ENCODE data around the gene OR4F15. TPM values are rescaled to one million over a fixed set of nuclear protein-coding genes. Genes with fewer than 3 reads are reported as not detected.

Gene OR4F15
- total RNA-seq, 1 experiment from 2014 or later = not detected

DNA sequence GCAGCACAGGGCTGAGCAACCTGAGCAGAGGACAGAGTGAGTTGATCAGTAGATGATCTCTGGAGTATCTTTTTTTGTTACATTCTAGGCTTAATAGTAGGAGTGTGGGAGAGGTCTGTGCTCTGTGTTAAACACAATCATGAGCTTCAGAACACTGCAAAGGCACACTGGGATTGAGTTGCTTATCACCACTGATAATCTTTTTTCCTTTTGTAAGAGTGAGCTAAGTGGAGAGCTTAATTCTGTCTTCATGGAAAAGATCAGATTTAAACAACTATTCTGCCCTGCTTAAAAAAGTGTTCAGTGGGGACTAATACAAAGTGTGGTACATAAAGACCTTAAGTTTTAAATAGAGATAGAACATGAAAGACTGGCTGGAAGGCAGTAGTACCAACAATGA is 7.6 kb upstream of the OR4F15 start:
- H3K4me1 ChIP-seq = no peaks in the 10 kb centered on the region
- H3K36me3 ChIP-seq (ENCODE audit: control insufficient read depth, insufficient read depth, low read length) = no peaks in the 10 kb centered on the region
- intact Hi-C loops (cut with micrococcal nuclease; ENCODE audit: unreplicated experiment) = no loop called here
- Mint-ChIP-seq H3K9me3 (ENCODE audit: unreplicated experiment) (peaks cover 10% of the 10 kb centered on the region), H3K4me1 (ENCODE audit: low read depth, unreplicated experiment) (no peaks in the 10 kb centered on the region), H3K27ac (ENCODE audit: unreplicated experiment) (no peak overlapping the region), H3K4me3 (ENCODE audit: unreplicated experiment) (no peak overlapping the region), H3K27me3 (ENCODE audit: insufficient read depth, unreplicated experiment) (peaks cover 3% of the 10 kb centered on the region), H3K36me3 (ENCODE audit: insufficient read depth, unreplicated experiment) (no peaks in the 10 kb centered on the region)
- CTCF ChIA-PET = no interaction called here
- POLR2A ChIA-PET = no interaction called here
- no peak for DNase-seq
- no peaks in the 10 kb centered on the region for H3K27me3 ChIP-seq (replicated peaks; ENCODE audit: control insufficient read depth, insufficient read depth, low read length)
- BruUV-seq (replicated peaks) = no TSS peak
- TF ChIP-seq, protein P1, sequence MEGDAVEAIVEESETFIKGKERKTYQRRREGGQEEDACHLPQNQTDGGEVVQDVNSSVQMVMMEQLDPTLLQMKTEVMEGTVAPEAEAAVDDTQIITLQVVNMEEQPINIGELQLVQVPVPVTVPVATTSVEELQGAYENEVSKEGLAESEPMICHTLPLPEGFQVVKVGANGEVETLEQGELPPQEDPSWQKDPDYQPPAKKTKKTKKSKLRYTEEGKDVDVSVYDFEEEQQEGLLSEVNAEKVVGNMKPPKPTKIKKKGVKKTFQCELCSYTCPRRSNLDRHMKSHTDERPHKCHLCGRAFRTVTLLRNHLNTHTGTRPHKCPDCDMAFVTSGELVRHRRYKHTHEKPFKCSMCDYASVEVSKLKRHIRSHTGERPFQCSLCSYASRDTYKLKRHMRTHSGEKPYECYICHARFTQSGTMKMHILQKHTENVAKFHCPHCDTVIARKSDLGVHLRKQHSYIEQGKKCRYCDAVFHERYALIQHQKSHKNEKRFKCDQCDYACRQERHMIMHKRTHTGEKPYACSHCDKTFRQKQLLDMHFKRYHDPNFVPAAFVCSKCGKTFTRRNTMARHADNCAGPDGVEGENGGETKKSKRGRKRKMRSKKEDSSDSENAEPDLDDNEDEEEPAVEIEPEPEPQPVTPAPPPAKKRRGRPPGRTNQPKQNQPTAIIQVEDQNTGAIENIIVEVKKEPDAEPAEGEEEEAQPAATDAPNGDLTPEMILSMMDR (IDR thresholded peaks at IDR 0.05; ENCODE audit: insufficient read depth in 1 of 2, low read depth in 1 of 2, low read length in 1 of 2, severe bottlenecking in 1 of 2, unreplicated experiment in 1 of 2) = no peak
- H3K9me3 ChIP-seq = no peaks in the 10 kb centered on the region
- no peak overlapping the region for H3K4me3 ChIP-seq (ENCODE audit: low read depth, low read length)

- peaks cover 10% of the 10 kb centered on the region for H3K9me3 Mint-ChIP-seq (ENCODE audit: unreplicated experiment)
- TF ChIP-seq, protein P1 (IDR thresholded peaks at IDR 0.05; ENCODE audit: insufficient read depth in 1 of 2, low read depth in 1 of 2, low read length in 1 of 2, severe bottlenecking in 1 of 2, unreplicated experiment in 1 of 2) = no peak
- no peaks in the 10 kb centered on the region for H3K4me1 Mint-ChIP-seq (ENCODE audit: low read depth, unreplicated experiment)
- DNase-seq = no peak
- Histone ChIP-seq H3K27me3 (replicated peaks; ENCODE audit: control insufficient read depth, insufficient read depth, low read length) (no peaks in the 10 kb centered on the region), H3K4me1 (no peaks in the 10 kb centered on the region), H3K36me3 (ENCODE audit: control insufficient read depth, insufficient read depth, low read length) (no peaks in the 10 kb centered on the region), H3K9me3 (no peaks in the 10 kb centered on the region), H3K4me3 (ENCODE audit: low read depth, low read length) (no peak overlapping the region)
- CTCF ChIA-PET = no interaction called here
- H3K27me3 Mint-ChIP-seq (ENCODE audit: insufficient read depth, unreplicated experiment) = peaks cover 3% of the 10 kb centered on the region
- no TSS peak for BruUV-seq (replicated peaks)
- no peaks in the 10 kb centered on the region for H3K36me3 Mint-ChIP-seq (ENCODE audit: insufficient read depth, unreplicated experiment)
- intact Hi-C loops (cut with micrococcal nuclease; ENCODE audit: unreplicated experiment) = no loop called here
- H3K27ac Mint-ChIP-seq (ENCODE audit: unreplicated experiment) = no peak overlapping the region
- H3K4me3 Mint-ChIP-seq (ENCODE audit: unreplicated experiment) = no peak overlapping the region
- POLR2A ChIA-PET = no interaction called here
These were observed 7.1 kb upstream of the OR4F15 start for GRCh38 chr15:101804941-101805340.

DNA sequence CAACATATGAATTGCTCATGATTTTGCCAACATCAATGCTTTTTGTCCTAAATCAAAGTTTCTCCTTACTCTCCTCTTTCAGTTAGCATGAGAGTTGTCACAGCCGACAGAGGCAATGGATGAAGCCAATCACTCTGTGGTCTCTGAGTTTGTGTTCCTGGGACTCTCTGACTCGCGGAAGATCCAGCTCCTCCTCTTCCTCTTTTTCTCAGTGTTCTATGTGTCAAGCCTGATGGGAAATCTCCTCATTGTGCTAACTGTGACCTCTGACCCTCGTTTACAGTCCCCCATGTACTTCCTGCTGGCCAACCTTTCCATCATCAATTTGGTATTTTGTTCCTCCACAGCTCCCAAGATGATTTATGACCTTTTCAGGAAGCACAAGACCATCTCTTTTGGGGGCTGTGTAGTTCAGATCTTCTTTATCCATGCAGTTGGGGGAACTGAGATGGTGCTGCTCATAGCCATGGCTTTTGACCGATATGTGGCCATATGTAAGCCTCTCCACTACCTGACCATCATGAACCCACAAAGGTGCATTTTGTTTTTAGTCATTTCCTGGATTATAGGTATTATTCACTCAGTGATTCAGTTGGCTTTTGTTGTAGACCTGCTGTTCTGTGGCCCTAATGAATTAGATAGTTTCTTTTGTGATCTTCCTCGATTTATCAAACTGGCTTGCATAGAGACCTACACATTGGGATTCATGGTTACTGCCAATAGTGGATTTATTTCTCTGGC is 6.2 kb upstream of the OR4F15 start:
- intact Hi-C loops (cut with micrococcal nuclease; ENCODE audit: unreplicated experiment) = no loop called here
- no peaks in the 10 kb centered on the region for H3K36me3 ChIP-seq (ENCODE audit: control insufficient read depth, insufficient read depth, low read length)
- Mint-ChIP-seq H3K27ac (ENCODE audit: unreplicated experiment) (no peak overlapping the region), H3K4me3 (ENCODE audit: unreplicated experiment) (no peak overlapping the region), H3K9me3 (ENCODE audit: unreplicated experiment) (peaks cover 10% of the 10 kb centered on the region), H3K27me3 (ENCODE audit: insufficient read depth, unreplicated experiment) (peaks cover 3% of the 10 kb centered on the region), H3K36me3 (ENCODE audit: insufficient read depth, unreplicated experiment) (no peaks in the 10 kb centered on the region), H3K4me1 (ENCODE audit: low read depth, unreplicated experiment) (no peaks in the 10 kb centered on the region)
- no peak overlapping the region for H3K4me3 ChIP-seq (ENCODE audit: low read depth, low read length)
- CTCF ChIA-PET = no interaction called here
- no TSS peak for BruUV-seq (replicated peaks)
- no peaks in the 10 kb centered on the region for H3K9me3 ChIP-seq
- H3K27me3 ChIP-seq (replicated peaks; ENCODE audit: control insufficient read depth, insufficient read depth, low read length) = no peaks in the 10 kb centered on the region
- no peaks in the 10 kb centered on the region for H3K4me1 ChIP-seq
- POLR2A ChIA-PET = no interaction called here
- DNase-seq = no peak
- TF ChIP-seq, protein P1 (IDR thresholded peaks at IDR 0.05; ENCODE audit: insufficient read depth in 1 of 2, low read depth in 1 of 2, low read length in 1 of 2, severe bottlenecking in 1 of 2, unreplicated experiment in 1 of 2) = no peak

All from Caco-2 (cell line).